Activated CD4-positive, alpha-beta T cell treated with anti-CD3 and anti-CD28 coated beads for 36 hours (primary cell): ENCODE data around the gene CYP26B1. TPM values are rescaled to one million over a fixed set of nuclear protein-coding genes. Genes with fewer than 3 reads are reported as not detected.

Experiments
- ATAC-seq: fragments of 200-7000 bp; cut with Tn5 transposase; one replicate; pipeline ENCODE4 v1.10.0; 2021; ENCODE audit warnings: mild to moderate bottlenecking, moderate library complexity
- CTCF ChIA-PET: fragments of 350-600 bp; sonication (Branson Sonifier 250); formaldehyde crosslinking; loops from one replicate; lab custom pipeline; 2021; ENCODE audit warnings: antibody characterized with exemption; lab: Charles Lee
- POLR2A ChIA-PET: fragments of 350-600 bp; sonication (Branson Sonifier 250); formaldehyde crosslinking; loops from one replicate; lab custom pipeline; 2021; ENCODE audit warnings: antibody characterized with exemption, inconsistent platforms; lab: Charles Lee
- DNase-seq: peaks from one replicate; pipeline ENCODE4 v3.0.0-alpha.2; 2020
- H3K27ac Mint-ChIP-seq: one replicate; pipeline ENCODE4 v1.8.0; 2021; ENCODE audit warnings: mixed read lengths
- H3K27me3 Mint-ChIP-seq: one replicate; pipeline ENCODE4 v1.8.0; 2021; ENCODE audit warnings: mixed read lengths
- H3K36me3 Mint-ChIP-seq: one replicate; pipeline ENCODE4 v1.8.0; 2021; ENCODE audit warnings: low read depth, mixed read lengths
- H3K4me1 Mint-ChIP-seq: one replicate; pipeline ENCODE4 v1.8.0; 2021; ENCODE audit warnings: mixed read lengths
- H3K4me3 Mint-ChIP-seq: one replicate; pipeline ENCODE4 v1.8.0; 2021; ENCODE audit warnings: mild to moderate bottlenecking, moderate library complexity, mixed read lengths
- H3K9me3 Mint-ChIP-seq: one replicate; pipeline ENCODE4 v1.8.0; 2021; ENCODE audit warnings: low read depth, mixed read lengths
- intact Hi-C, 2 experiments: fragments of 100-400 bp; cut with DNase I in 1 of 2; cut with micrococcal nuclease in 1 of 2; formaldehyde crosslinking; loops; one replicate each; pipeline versions ENCODE4 v1.14.2 to v1.15.1; 2022 to 2024; cut with DNase I, micrococcal nuclease
- total RNA-seq, 2 experiments: library from RNA; stranded (reverse); gene quantifications; one replicate each; pipeline ENCODE4 v1.2.3, GENCODE V29; 2021

The CYP26B1 gene
- total RNA-seq, 2 experiments from 2014 or later, result not detected

DNA sequence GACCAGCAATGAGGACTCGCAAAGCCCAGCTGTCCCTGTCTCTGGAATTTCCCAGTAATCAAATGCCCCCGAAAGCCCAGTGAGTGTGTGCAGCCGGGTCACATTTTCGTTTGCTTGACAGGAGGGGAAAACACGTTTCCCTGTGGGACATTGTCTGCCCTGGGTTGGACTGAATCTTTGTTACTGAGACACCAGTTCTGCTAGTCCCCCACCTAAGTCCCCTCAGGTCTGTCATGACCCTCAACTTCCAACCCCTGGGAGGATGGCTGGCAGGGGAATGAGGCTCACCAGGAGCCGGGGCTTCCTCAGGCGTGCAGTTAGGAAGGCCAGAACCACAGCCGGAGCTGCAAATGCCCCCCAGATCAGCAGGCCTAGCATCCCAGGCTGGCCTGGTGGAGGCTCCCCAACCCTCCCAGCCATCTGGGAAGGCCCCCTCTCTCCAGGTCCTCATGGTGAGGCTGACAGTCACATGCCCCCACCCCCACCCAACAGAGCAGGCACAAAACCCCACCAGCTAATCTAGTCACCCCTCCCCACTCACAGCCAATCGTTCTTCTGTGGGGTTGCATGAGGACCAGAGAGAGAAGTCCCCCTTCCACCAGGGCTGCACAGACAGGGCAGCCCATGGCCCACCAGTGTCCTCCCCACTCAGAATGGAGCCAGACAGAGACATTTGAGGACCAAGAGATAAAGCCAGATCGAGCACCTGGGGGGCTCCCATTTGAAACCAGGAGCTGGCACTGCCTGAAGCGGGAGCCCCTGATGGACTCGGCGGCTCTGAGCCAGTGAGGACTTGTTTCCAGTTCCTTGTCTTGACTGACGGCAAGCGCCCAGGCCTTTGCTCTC, 33.6 kb downstream of the CYP26B1 start:
- DNase-seq (no peak), ATAC-seq (no peak)
- no peak overlapping the region for H3K4me3 Mint-ChIP-seq
- ChIA-PET POLR2A (no interaction called here), CTCF (interaction anchor here (0.6 kb wide), 1 partner anchor 119 kb away, joined by 3 read pairs; no protein-coding TSS in a partner anchor)
- H3K9me3 Mint-ChIP-seq, result no peaks in the 10 kb centered on the region
- peaks cover 6% of the 10 kb centered on the region for H3K27me3 Mint-ChIP-seq
- no peaks in the 10 kb centered on the region for H3K36me3 Mint-ChIP-seq
- intact Hi-C loops, result no loop called here
- H3K27ac Mint-ChIP-seq, result no peak overlapping the region
- H3K4me1 Mint-ChIP-seq, result no peaks in the 10 kb centered on the region

DNA sequence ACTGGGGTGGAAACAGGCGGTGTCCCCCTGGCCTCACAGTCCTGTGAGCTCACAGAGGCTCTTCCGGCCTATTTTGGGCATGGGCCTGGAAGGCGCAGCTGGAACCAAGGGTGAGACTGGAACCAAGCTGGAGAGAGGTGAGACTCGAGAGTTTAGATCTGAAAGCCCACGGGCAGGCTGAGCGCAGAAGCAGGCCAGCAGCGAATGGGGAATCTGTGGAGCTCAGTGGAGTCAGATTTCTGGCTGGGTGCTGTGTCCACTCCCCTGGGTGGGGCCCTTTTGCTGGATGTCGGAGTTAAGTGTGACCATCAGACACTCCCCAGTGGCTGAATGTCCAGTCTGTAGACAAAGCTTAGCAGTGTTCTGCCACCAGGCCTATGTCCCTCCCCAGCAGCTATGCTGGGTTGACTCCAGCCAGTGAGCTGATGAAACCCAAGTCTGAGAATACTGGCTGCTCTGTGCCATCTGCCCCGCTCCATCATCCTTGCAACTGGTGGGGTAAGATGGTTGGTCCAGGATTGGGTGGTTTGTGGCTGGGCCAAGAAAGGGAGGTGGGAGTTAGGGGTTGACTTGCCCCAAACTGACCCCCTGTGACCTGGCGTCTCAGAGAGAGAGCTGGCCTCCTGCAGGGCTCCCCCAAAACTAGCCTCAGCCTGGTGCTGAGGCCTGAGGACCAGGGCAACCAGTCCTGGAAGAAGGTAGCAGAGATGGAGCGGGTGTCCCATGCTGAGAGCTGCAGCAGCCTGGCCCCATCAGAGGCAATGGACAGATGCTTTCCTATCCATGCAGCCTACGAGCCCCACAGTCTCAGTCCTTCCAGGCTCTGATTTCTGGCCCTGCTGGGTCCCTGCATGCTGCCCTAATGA, 34.4 kb downstream of the CYP26B1 start:
- no peaks in the 10 kb centered on the region for H3K9me3 Mint-ChIP-seq
- CTCF ChIA-PET, result interaction anchor here (0.7 kb wide), 1 partner anchor 19 kb away, joined by 4 read pairs; no protein-coding TSS in a partner anchor
- no peak for DNase-seq
- no peak for ATAC-seq
- no peak overlapping the region for H3K27ac Mint-ChIP-seq
- POLR2A ChIA-PET, result no interaction called here
- H3K36me3 Mint-ChIP-seq, result no peaks in the 10 kb centered on the region
- peaks cover 9% of the 10 kb centered on the region for H3K27me3 Mint-ChIP-seq
- intact Hi-C loops, result no loop called here
- H3K4me3 Mint-ChIP-seq, result no peak overlapping the region
- H3K4me1 Mint-ChIP-seq, result no peaks in the 10 kb centered on the region

DNA sequence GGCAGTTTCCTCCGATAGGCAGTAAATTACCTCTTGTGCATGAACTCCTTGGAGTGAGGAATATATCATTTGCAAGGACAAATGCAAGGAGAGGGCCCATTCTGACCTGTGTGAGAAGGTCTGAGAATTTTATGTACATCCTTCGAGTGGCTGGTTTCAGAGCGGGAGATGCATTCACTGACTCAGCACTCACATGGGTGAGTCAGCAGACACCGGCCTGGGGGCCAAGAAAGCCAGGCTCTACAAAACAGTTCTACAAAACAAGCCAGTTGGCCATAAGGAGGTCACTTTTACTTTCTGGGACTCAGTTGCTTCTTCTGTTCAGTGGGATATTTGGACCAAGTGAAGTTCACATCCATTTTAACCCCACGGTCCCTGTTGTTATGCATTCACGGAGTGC, 35.3 kb downstream of the CYP26B1 start:
- no peaks in the 10 kb centered on the region for H3K9me3 Mint-ChIP-seq
- intact Hi-C loops, result no loop called here
- ATAC-seq, result no peak
- POLR2A ChIA-PET, result no interaction called here
- H3K36me3 Mint-ChIP-seq, result no peaks in the 10 kb centered on the region
- H3K27me3 Mint-ChIP-seq, result peaks cover 11% of the 10 kb centered on the region
- no peaks in the 10 kb centered on the region for H3K4me1 Mint-ChIP-seq
- DNase-seq, result no peak
- no peak overlapping the region for H3K27ac Mint-ChIP-seq
- no peak overlapping the region for H3K4me3 Mint-ChIP-seq
- CTCF ChIA-PET, result no interaction called here

DNA sequence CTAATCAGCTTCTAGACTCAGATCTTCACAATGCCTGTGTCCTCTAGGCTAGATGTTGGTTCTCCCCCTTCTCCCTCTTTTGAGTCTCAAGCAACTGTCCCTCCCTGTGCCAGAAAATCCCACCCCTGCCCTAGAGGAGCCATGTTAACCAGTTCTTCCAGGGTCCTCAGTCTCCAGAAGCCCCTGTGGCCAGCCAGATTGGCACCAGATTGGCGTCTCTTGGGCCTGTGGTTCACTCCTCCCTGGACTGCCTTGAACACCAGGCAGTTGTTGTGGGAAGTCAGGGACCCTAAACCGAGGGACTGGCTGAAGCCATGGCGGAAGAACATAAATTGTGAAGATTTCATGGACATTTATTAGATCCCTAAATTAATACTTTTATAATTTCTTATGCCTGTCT, 36.6 kb downstream of the CYP26B1 start:
- ChIA-PET CTCF (no interaction called here), POLR2A (no interaction called here)
- Mint-ChIP-seq H3K36me3 (no peaks in the 10 kb centered on the region), H3K4me1 (no peaks in the 10 kb centered on the region), H3K27ac (no peak overlapping the region), H3K27me3 (peaks cover 18% of the 10 kb centered on the region), H3K4me3 (no peak overlapping the region), H3K9me3 (no peaks in the 10 kb centered on the region)
- ATAC-seq, result no peak
- intact Hi-C loops, result no loop called here
- no peak for DNase-seq

DNA sequence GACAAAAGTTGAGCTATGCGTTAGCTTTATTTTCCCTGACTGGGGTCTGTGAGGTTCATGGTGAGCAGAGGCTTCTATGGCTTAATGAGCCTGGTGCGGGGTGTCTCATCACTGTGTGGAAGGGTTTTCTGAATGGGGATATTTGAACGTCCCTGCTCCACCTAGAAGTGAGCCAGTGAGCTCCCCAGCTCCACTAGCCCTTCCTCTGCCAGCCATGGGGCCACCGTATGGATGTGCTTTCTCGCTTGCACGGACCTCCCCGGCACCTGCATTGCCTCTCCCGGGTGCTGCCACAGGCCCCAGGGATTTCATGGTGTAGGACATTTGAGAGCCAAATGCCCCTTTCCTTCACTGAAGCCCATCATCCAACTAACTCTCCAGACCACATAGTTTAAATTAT, 37.8 kb downstream of the CYP26B1 start:
- CTCF ChIA-PET, result interaction anchor here (0.7 kb wide), 1 partner anchor 13 kb away, joined by 3 read pairs; no protein-coding TSS in a partner anchor
- no peak overlapping the region for H3K4me3 Mint-ChIP-seq
- peaks cover 20% of the 10 kb centered on the region for H3K27me3 Mint-ChIP-seq
- POLR2A ChIA-PET, result no interaction called here
- H3K9me3 Mint-ChIP-seq, result no peaks in the 10 kb centered on the region
- no peak overlapping the region for H3K27ac Mint-ChIP-seq
- H3K4me1 Mint-ChIP-seq, result no peaks in the 10 kb centered on the region
- H3K36me3 Mint-ChIP-seq, result no peaks in the 10 kb centered on the region
- intact Hi-C loops, result no loop called here
- ATAC-seq (no peak), DNase-seq (no peak)

DNA sequence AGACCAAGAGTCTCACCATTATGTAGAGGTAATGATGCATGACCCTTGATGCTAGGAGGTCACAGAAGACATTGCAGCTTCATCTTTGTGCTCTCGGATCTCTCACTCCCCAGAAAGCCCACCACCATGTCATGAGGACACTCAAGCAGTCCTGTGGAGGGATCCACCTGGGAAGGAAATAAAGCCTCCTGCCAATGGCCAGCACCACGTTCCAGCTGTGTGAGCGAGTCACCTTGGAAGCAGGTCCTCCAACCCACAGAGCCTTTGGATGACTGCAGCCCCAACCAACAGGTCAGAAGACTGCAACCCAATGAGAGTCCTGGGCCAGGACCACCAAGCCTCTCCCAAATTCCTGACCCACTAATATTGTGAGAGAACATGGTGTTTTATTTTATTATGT, 38.4 kb downstream of the CYP26B1 start:
- H3K27me3 Mint-ChIP-seq, result peaks cover 20% of the 10 kb centered on the region
- intact Hi-C loops, result no loop called here
- no peaks in the 10 kb centered on the region for H3K9me3 Mint-ChIP-seq
- CTCF ChIA-PET, result interaction anchor here (0.7 kb wide), 1 partner anchor 12 kb away, joined by 3 read pairs; no protein-coding TSS in a partner anchor
- POLR2A ChIA-PET, result no interaction called here
- no peak overlapping the region for H3K27ac Mint-ChIP-seq
- H3K4me1 Mint-ChIP-seq, result no peaks in the 10 kb centered on the region
- no peaks in the 10 kb centered on the region for H3K36me3 Mint-ChIP-seq
- H3K4me3 Mint-ChIP-seq, result no peak overlapping the region
- ATAC-seq (no peak), DNase-seq (no peak)

DNA sequence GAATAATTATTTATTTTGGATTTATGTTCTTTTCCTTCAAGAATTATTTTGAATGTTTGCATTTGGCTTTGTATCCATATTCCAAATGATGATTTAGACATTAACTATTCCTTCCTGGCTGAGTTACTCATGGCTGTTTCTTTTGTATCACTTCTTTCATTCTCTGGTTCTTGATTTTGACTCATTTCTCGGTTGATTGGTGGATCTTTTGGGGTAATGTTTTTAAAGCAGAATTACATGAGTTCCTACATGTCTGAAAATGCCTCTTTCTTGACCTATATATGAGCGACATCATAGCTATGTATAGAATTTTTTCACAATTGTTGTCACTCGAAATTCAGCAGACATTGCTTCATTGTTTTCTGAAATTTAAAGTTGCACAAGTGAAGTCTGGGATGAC, 39.5 kb downstream of the CYP26B1 start:
- peaks cover 22% of the 10 kb centered on the region for H3K27me3 Mint-ChIP-seq
- ATAC-seq (no peak), DNase-seq (no peak)

DNA sequence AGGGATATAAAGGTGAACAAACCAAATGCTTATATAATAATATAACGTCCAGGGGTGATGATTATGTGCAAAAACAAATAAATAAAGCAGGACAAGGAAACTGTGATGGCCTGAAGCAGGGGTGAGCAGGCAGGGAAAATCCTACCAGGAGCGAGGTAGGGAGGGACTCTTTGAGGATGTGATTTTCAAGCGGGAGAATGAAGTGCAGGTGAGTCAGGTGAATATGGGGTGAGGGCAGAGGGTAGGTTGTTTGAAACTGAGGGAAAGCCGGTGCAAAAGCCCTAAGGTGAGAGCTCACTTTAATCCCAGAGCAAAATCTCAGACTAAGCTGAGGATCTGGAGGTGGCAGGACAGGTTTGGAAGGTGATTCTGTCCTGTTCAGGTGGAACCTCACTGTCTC, 40.7 kb downstream of the CYP26B1 start:
- DNase-seq (no peak), ATAC-seq (no peak)
- H3K4me1 Mint-ChIP-seq, result no peaks in the 10 kb centered on the region
- intact Hi-C loops, result no loop called here
- H3K27ac Mint-ChIP-seq, result no peak overlapping the region
- no peak overlapping the region for H3K4me3 Mint-ChIP-seq
- H3K36me3 Mint-ChIP-seq, result no peaks in the 10 kb centered on the region
- H3K27me3 Mint-ChIP-seq, result peaks cover 22% of the 10 kb centered on the region
- CTCF ChIA-PET, result no interaction called here
- H3K9me3 Mint-ChIP-seq, result no peaks in the 10 kb centered on the region
- POLR2A ChIA-PET, result no interaction called here

More for the DNA sequence above, 39.5 kb downstream of the CYP26B1 start:
- CTCF ChIA-PET, result interaction anchor here (0.5 kb wide), 1 partner anchor 641 kb away, joined by 4 read pairs; no protein-coding TSS in a partner anchor
- POLR2A ChIA-PET, result no interaction called here
- Mint-ChIP-seq H3K36me3 (no peaks in the 10 kb centered on the region), H3K4me1 (no peaks in the 10 kb centered on the region), H3K4me3 (no peak overlapping the region), H3K9me3 (no peaks in the 10 kb centered on the region), H3K27ac (no peak overlapping the region)
- intact Hi-C loops, result no loop called here

DNA sequence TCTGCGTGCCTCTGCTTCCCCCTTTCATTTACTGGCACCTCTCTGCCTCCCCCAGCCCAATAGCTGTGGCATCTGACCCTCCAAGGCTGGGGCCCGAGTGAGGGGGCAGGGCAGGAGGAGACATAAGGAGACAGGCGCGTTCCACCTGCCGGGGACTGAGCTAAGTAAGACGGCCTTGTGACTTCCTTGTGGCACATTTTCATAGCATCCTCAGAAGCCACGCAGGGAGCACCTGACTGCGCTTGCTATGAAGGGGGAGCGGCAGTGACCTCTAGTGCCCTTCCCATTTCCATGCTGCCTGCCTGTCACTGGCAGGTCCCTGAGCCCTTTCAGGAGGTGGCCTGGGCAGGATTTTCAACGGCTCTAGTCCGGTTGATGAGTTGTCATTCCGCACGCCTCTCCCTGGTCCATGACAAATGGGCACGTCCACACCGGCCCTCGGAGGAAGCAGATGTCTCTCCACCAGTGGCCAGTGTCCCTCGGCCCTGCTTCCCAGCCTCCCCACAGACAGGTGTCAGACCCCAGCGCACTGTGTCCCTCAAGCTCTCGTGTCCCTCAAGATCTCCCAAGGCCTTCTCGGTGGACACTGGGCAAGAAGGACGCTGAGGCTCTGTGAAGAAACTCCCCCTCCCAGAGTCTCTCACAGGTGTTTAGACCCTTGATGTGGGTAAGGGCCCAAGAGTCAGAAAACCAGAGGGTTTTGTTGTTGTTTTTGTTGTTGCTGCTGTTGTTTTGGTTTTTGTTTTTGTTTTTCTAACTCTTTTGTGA, 42.7 kb downstream of the CYP26B1 start:
- H3K9me3 Mint-ChIP-seq, result no peaks in the 10 kb centered on the region
- H3K27me3 Mint-ChIP-seq, result peaks cover 21% of the 10 kb centered on the region
- POLR2A ChIA-PET, result no interaction called here
- H3K27ac Mint-ChIP-seq, result no peak overlapping the region
- ATAC-seq, result no peak
- H3K4me3 Mint-ChIP-seq, result no peak overlapping the region
- no peaks in the 10 kb centered on the region for H3K36me3 Mint-ChIP-seq
- DNase-seq, result no peak
- no peaks in the 10 kb centered on the region for H3K4me1 Mint-ChIP-seq
- intact Hi-C loops, result no loop called here
- CTCF ChIA-PET, result interaction anchor here (0.6 to 0.8 kb wide), 2 partner anchors 9 to 300 kb away, joined by 3 read pairs; no protein-coding TSS in a partner anchor

DNA sequence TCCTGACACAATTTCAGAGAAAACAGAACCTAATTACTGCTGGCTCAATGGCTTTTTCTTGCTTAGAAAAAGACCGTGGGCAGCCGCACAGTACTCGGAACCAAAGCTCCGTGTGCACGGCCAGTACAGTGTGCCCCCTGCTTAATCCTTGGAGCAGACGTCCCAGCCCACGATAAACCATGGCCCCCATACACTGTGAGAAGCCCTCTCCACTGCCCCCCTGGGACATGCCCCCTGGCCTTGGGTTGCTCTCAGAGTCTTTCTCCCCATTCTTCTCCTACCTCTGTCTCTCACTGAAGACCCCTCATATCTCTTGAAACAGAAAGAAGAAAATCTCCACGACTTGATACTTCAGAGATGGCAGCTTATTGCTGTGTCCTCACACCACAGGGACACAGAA, 44.0 kb downstream of the CYP26B1 start:
- ChIA-PET CTCF (no interaction called here), POLR2A (no interaction called here)
- intact Hi-C loops, result no loop called here
- no peaks in the 10 kb centered on the region for H3K4me1 Mint-ChIP-seq
- ATAC-seq (no peak), DNase-seq (no peak)
- H3K27me3 Mint-ChIP-seq, result peaks cover 21% of the 10 kb centered on the region
- no peaks in the 10 kb centered on the region for H3K9me3 Mint-ChIP-seq
- no peak overlapping the region for H3K4me3 Mint-ChIP-seq
- no peaks in the 10 kb centered on the region for H3K36me3 Mint-ChIP-seq
- no peak overlapping the region for H3K27ac Mint-ChIP-seq

DNA sequence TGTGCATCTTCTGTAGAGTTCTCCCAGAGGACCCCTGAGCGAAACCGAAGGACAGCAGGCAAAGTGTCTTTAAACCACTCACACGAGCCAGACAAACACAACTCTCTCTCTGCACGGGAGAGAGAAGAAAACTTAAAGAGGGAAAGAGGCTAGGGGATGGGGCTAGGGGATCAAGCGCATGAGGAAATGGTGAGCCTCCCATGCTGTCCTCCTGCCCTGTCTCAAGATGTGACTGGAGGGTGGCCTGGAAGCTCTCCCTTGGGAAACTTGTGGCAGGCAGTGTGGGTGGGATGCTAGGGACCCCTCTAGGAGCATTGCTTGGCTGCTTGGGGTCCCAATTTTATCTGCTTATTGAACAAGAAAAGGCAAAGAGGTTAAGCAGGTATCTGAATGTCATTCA, 44.5 kb downstream of the CYP26B1 start:
- no peak for DNase-seq
- CTCF ChIA-PET, result no interaction called here
- no peaks in the 10 kb centered on the region for H3K9me3 Mint-ChIP-seq
- H3K4me3 Mint-ChIP-seq, result no peak overlapping the region
- peaks cover 19% of the 10 kb centered on the region for H3K27me3 Mint-ChIP-seq
- POLR2A ChIA-PET, result no interaction called here
- no peak for ATAC-seq
- H3K36me3 Mint-ChIP-seq, result no peaks in the 10 kb centered on the region
- H3K27ac Mint-ChIP-seq, result no peak overlapping the region
- H3K4me1 Mint-ChIP-seq, result no peaks in the 10 kb centered on the region
- intact Hi-C loops, result no loop called here
